OCI-LY1 (cell line): ENCODE results near the gene LIN28A.

Experiments
- H2AFZ ChIP-seq: fragments of 200-600 bp; sonication (generic), shearing (Covaris generic); 2 replicates; pipeline ENCODE4 v1.6.0; 2014; ENCODE audit warnings: antibody characterized with exemption, mild to moderate bottlenecking, low read length
- H3F3A ChIP-seq: fragments of 200-600 bp; sonication (generic), shearing (Covaris generic); 2 replicates; pipeline ENCODE4 v1.6.0; 2014; ENCODE audit warnings: mild to moderate bottlenecking, antibody characterized with exemption, low read length, moderate library complexity; ENCODE audit not compliant: insufficient read depth
- H3K27ac ChIP-seq: fragments of 200-600 bp; sonication (generic); 2 replicates; pipeline ENCODE4 v1.5.1; 2014; ENCODE audit warnings: low read length, mixed run types, mild to moderate bottlenecking, low read depth; ENCODE audit not compliant: poor library complexity, severe bottlenecking
- H3K27me3 ChIP-seq: fragments of 200-600 bp; sonication (generic); 2 replicates; pipeline ENCODE4 v1.6.0; 2014; ENCODE audit warnings: antibody characterized with exemption, mild to moderate bottlenecking, low read length, moderate library complexity; ENCODE audit not compliant: insufficient read depth
- H3K36me3 ChIP-seq: fragments of 200-600 bp; sonication (generic); 2 replicates; pipeline ENCODE4 v1.6.1; 2014; ENCODE audit warnings: mild to moderate bottlenecking, antibody characterized with exemption, low read length, moderate library complexity, mixed read lengths; ENCODE audit not compliant: insufficient read depth
- H3K4me1 ChIP-seq: fragments of 200-600 bp; sonication (generic); 2 replicates; pipeline ENCODE4 v1.5.1; 2014; ENCODE audit warnings: mild to moderate bottlenecking, low read length, moderate library complexity; ENCODE audit not compliant: insufficient read depth, severe bottlenecking
- H3K4me2 ChIP-seq: fragments of 200-600 bp; sonication (generic), shearing (Covaris generic); 2 replicates; pipeline ENCODE4 v1.6.1; 2014; ENCODE audit warnings: low read length
- H3K4me3 ChIP-seq: fragments of 200-600 bp; sonication (generic); 2 replicates; pipeline ENCODE4 v1.5.1; 2014; ENCODE audit warnings: low read length, low read depth, mild to moderate bottlenecking, mixed read lengths; ENCODE audit not compliant: poor library complexity, severe bottlenecking
- H3K79me2 ChIP-seq: fragments of 200-600 bp; shearing (Covaris generic); 2 replicates; pipeline ENCODE4 v1.6.1; 2016; ENCODE audit warnings: mixed run types, low read length, mixed read lengths; ENCODE audit not compliant: insufficient read depth
- H3K9ac ChIP-seq: fragments of 200-600 bp; sonication (generic), shearing (Covaris generic); 2 replicates; pipeline ENCODE4 v1.6.1; 2014; ENCODE audit warnings: mild to moderate bottlenecking, low read length, mixed read lengths
- H3K9me2 ChIP-seq: fragments of 200-600 bp; sonication (generic), shearing (Covaris generic); 2 replicates; pipeline ENCODE4 v1.6.1; 2014; ENCODE audit warnings: low read depth, mild to moderate bottlenecking, low read length, mixed read lengths
- H3K9me3 ChIP-seq: fragments of 200-600 bp; shearing (Covaris generic); 2 replicates; pipeline ENCODE4 v1.6.1; 2014; ENCODE audit warnings: low read length, mixed read lengths
- H4K20me1 ChIP-seq: fragments of 200-600 bp; sonication (generic), shearing (Covaris generic); 2 replicates; pipeline ENCODE4 v1.6.0; 2016; ENCODE audit warnings: mild to moderate bottlenecking, low read length; ENCODE audit not compliant: insufficient read depth
- EZH2 ChIP-seq: fragments of 200-600 bp; sonication (generic), shearing (Covaris generic); IDR thresholded peaks from 2 replicates; pipeline ENCODE4 v1.8.0; 2017; ENCODE audit warnings: borderline replicate concordance, mixed run types, mild to moderate bottlenecking, antibody characterized with exemption, low read length, moderate library complexity, mixed read lengths
- TF ChIP-seq, protein P1 (sequence below): fragments of 200-600 bp; sonication (generic), shearing (Covaris generic); IDR thresholded peaks from 2 replicates; pipeline ENCODE4 v1.5.1; 2017; ENCODE audit warnings: mild to moderate bottlenecking, antibody characterized with exemption, low read length, moderate library complexity, mixed read lengths

LIN28A gene, protein sequence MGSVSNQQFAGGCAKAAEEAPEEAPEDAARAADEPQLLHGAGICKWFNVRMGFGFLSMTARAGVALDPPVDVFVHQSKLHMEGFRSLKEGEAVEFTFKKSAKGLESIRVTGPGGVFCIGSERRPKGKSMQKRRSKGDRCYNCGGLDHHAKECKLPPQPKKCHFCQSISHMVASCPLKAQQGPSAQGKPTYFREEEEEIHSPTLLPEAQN

DNA sequence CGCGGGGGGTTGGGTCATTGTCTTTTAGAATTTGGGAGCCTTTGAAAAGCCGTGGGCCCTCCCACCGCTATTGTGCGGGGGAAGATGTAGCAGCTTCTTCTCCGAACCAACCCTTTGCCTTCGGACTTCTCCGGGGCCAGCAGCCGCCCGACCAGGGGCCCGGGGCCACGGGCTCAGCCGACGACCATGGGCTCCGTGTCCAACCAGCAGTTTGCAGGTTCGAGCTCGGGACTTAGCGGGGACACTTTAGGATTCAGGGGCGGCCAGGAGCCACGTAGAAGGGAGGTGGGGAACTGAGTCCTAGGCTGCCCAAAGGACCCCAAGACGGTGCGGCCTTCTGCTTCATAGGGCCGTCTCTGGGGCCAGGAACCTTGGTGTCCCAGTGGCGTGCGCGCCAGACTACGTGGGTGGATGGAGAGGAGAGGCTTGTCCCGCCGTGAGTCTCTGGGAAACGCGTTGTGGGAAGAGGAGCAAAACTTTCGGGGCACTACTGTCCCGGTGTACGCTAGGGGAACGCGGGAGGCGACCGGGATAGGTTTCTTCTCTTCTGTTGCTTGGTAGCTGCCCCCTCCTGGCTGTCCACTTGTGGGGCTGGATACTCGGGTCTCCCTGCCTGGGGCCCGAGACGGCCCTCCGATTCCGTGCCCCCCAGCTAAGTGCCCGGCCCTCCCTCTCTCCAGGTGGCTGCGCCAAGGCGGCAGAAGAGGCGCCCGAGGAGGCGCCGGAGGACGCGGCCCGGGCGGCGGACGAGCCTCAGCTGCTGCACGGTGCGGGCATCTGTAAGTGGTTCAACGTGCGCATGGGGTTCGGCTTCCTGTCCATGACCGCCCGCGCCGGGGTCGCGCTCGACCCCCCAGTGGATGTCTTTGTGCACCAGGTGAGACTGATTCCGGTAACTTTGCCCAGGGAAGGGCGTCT, at the start of gene LIN28A:
Gene LIN28A (plus strand): TSS at position 112 of the 918 bp plus-strand sequence. CDS start 75 bp downstream, at position 187.
- no peak within 1 kb of the TSS for H2AFZ ChIP-seq

DNA sequence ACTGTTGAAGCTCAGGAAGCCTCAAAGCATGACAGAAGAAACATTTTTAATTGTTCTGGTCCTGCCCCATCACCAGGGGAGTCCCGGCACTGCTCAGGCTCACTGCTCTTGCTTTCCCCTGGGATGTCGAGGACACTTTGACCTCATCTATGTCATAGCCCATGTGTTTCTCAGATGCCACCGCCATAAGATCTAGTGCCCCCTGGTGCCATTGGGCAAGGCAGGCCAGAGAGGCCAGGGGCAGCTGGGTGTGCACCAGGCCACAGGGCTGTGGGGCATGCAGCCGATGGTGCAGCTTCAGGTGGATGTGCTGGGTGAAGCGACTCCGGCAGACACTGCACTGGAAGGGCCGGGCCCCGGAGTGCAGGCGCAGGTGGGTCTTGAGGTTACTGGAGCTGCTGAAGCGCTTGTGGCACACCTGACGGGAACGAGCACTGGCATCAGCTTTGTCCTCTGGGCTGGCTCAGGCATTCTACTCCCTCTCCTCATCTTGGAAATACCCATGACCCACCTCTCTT, 49.0 kb upstream of the LIN28A start:
- Histone ChIP-seq H3K4me2 (no peak overlapping the region), H4K20me1 (no peaks in the 10 kb centered on the region), H3K4me3 (no peak overlapping the region), H3F3A (no peaks in the 10 kb centered on the region), H3K27me3 (peaks cover 11% of the 10 kb centered on the region; the same call in 1 of the 2 replicates), H3K9me2 (no peaks in the 10 kb centered on the region), H3K4me1 (peaks cover 11% of the 10 kb centered on the region), H3K36me3 (no peaks in the 10 kb centered on the region), H3K9me3 (no peaks in the 10 kb centered on the region), H2AFZ (no peak overlapping the region), H3K9ac (no peak overlapping the region), H3K79me2 (no peaks in the 10 kb centered on the region), H3K27ac (no peak overlapping the region)
- TF ChIP-seq, protein P1, sequence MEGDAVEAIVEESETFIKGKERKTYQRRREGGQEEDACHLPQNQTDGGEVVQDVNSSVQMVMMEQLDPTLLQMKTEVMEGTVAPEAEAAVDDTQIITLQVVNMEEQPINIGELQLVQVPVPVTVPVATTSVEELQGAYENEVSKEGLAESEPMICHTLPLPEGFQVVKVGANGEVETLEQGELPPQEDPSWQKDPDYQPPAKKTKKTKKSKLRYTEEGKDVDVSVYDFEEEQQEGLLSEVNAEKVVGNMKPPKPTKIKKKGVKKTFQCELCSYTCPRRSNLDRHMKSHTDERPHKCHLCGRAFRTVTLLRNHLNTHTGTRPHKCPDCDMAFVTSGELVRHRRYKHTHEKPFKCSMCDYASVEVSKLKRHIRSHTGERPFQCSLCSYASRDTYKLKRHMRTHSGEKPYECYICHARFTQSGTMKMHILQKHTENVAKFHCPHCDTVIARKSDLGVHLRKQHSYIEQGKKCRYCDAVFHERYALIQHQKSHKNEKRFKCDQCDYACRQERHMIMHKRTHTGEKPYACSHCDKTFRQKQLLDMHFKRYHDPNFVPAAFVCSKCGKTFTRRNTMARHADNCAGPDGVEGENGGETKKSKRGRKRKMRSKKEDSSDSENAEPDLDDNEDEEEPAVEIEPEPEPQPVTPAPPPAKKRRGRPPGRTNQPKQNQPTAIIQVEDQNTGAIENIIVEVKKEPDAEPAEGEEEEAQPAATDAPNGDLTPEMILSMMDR: peak; percentile 11; the same call in 1 of the 2 replicates
- no peak for TF ChIP-seq EZH2

More for the DNA sequence above, at the start of gene LIN28A:
- H3F3A ChIP-seq: no peaks in the 10 kb centered on the region
- H3K27me3 ChIP-seq: no peaks in the 10 kb centered on the region
- no peaks in the 10 kb centered on the region for H3K9me2 ChIP-seq
- no peaks in the 10 kb centered on the region for H4K20me1 ChIP-seq
- no peak within 1 kb of the TSS for H3K27ac ChIP-seq
- no peaks in the 10 kb centered on the region for H3K9me3 ChIP-seq
- H3K4me1 ChIP-seq: no peaks in the 10 kb centered on the region
- H3K9ac ChIP-seq: no peak within 1 kb of the TSS
- no peak within 1 kb of the TSS for H3K4me2 ChIP-seq
- no peaks in the 10 kb centered on the region for H3K36me3 ChIP-seq
- TF ChIP-seq, protein P1: no peak
- no peak for TF ChIP-seq EZH2
- no peaks in the 10 kb centered on the region for H3K79me2 ChIP-seq
- H3K4me3 ChIP-seq: no peak within 1 kb of the TSS

DNA sequence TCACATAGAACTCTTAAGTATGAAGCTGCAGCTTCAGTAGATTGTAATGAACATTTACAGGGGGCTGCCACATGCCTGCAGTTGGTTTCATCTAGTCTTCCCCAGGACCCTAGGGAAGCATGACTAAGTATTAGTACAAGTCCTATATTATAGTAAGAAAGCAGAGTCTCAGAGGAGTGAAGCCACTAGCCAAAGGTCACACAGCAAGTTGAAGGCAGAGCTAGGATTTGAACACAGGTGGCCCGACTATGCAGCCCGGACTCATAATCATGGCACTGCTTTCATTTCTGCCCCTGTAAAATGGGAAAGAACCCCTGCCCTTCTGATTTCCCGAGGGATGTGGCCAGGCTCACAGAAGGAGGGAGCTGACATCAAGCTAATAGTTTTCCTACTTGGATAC, 48.3 kb upstream of the LIN28A start:
- no peak overlapping the region for H2AFZ ChIP-seq
- peaks cover 11% of the 10 kb centered on the region; the same call in 1 of the 2 replicates for H3K27me3 ChIP-seq
- TF ChIP-seq, protein P1: no peak
- no peak for TF ChIP-seq EZH2
- H3F3A ChIP-seq: no peaks in the 10 kb centered on the region
- H3K4me2 ChIP-seq: no peak overlapping the region
- no peak overlapping the region for H3K4me3 ChIP-seq
- H3K9me3 ChIP-seq: no peaks in the 10 kb centered on the region
- H3K36me3 ChIP-seq: no peaks in the 10 kb centered on the region
- H3K79me2 ChIP-seq: no peaks in the 10 kb centered on the region
- H3K4me1 ChIP-seq: peaks cover 11% of the 10 kb centered on the region
- H3K9ac ChIP-seq: no peak overlapping the region
- H3K9me2 ChIP-seq: no peaks in the 10 kb centered on the region
- no peak overlapping the region for H3K27ac ChIP-seq
- H4K20me1 ChIP-seq: no peaks in the 10 kb centered on the region
